ENCODE data around the gene ST13.

DNA sequence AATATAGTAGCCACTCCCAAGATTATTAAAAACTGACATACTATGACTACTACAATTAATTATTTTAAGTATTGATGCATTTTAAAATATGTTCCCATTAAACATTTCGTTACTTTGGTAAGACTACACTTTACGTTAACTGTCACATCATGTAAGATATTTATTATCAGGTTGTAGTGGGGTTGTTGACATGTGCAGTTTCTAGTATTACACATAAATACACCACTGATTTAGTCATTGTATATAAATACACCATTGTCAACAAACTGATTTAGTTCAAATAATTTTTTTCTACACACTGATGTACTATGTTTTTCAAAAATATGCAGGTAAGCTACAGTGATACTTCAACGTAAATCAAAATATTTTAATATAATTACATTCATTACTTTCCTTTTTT lies 11.5 kb downstream of the ST13 start:
- TF ChIP-seq, protein P1, sequence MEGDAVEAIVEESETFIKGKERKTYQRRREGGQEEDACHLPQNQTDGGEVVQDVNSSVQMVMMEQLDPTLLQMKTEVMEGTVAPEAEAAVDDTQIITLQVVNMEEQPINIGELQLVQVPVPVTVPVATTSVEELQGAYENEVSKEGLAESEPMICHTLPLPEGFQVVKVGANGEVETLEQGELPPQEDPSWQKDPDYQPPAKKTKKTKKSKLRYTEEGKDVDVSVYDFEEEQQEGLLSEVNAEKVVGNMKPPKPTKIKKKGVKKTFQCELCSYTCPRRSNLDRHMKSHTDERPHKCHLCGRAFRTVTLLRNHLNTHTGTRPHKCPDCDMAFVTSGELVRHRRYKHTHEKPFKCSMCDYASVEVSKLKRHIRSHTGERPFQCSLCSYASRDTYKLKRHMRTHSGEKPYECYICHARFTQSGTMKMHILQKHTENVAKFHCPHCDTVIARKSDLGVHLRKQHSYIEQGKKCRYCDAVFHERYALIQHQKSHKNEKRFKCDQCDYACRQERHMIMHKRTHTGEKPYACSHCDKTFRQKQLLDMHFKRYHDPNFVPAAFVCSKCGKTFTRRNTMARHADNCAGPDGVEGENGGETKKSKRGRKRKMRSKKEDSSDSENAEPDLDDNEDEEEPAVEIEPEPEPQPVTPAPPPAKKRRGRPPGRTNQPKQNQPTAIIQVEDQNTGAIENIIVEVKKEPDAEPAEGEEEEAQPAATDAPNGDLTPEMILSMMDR (conservative IDR thresholded peaks at IDR 0.05; ENCODE audit: low read depth, low read length) = no peak
- TF ChIP-seq RAD21 (IDR thresholded peaks at IDR 0.05; ENCODE audit: low read length) (no peak), RCOR1 (IDR thresholded peaks at IDR 0.05; ENCODE audit: insufficient replicate concordance, low read length) (no peak), POLR2A (IDR thresholded peaks at IDR 0.05; ENCODE audit: low read depth, low read length) (no peak)
